Neuron (in vitro differentiated cells): Measurements from ENCODE around the gene ZNF865.

ENCODE experiments used
- H2AFZ ChIP-seq: one replicate; pipeline ENCODE4 v1.6.1; 2013; ENCODE audit warnings: low read depth, mild to moderate bottlenecking, inconsistent platforms, low read length, moderate library complexity
- H3K27me3 ChIP-seq: one replicate; pipeline ENCODE4 v1.6.1; 2013; ENCODE audit warnings: low read length; ENCODE audit not compliant: insufficient read depth
- H3K36me3 ChIP-seq: one replicate; pipeline ENCODE4 v1.6.1; 2013; ENCODE audit warnings: low read length; ENCODE audit not compliant: insufficient read depth
- H3K4me1 ChIP-seq: one replicate; pipeline ENCODE4 v1.6.1; 2013; ENCODE audit warnings: low read length; ENCODE audit not compliant: insufficient read depth
- H3K4me3 ChIP-seq: 2 replicates; pipeline ENCODE4 v1.5.1; 2013; ENCODE audit warnings: mild to moderate bottlenecking, low read length, moderate library complexity
- H3K9me3 ChIP-seq: one replicate; pipeline ENCODE4 v1.6.1; 2013; ENCODE audit warnings: low read length

The ZNF865 gene

DNA sequence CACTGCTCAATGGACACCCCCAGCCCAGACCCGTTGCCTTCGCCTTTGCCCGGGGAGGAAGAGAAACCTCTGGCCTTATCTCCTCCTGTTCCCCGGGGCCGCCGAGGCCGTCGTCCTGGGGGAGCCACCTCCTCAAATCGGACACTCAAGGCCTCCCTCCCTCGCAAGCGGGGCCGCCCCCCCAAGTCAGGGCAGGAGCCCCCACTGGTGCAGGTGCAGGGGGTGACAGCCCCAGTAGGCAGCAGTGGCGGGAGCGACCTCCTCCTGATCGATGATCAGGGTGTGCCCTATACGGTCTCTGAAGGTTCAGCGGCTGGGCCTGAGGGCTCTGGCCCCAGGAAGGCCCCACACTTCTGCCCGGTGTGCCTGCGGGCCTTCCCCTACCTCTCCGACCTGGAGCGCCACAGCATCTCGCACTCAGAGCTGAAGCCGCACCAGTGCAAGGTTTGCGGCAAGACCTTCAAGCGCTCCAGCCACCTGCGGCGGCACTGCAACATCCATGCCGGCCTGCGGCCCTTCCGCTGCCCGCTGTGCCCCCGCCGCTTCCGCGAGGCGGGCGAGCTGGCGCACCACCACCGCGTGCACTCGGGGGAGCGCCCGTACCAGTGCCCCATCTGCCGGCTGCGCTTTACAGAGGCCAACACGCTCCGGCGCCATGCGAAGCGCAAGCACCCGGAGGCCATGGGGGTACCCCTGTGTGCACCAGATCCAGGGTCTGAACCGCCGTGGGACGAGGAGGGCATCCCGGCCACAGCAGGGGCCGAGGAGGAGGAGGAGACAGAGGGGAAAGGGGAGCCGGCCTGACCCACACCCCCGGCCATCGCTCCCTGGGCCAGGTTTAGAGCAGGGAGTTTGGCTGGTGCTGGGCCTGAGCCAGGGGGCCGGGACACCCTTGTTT lies 3.1 kb upstream of the ZNF865 start:
- H2AFZ ChIP-seq, result no peak overlapping the region
- no peaks in the 10 kb centered on the region for H3K9me3 ChIP-seq
- peaks cover 24% of the 10 kb centered on the region for H3K4me1 ChIP-seq
- no peaks in the 10 kb centered on the region for H3K27me3 ChIP-seq
- no peak overlapping the region for H3K4me3 ChIP-seq
- peaks cover 9% of the 10 kb centered on the region for H3K36me3 ChIP-seq

DNA sequence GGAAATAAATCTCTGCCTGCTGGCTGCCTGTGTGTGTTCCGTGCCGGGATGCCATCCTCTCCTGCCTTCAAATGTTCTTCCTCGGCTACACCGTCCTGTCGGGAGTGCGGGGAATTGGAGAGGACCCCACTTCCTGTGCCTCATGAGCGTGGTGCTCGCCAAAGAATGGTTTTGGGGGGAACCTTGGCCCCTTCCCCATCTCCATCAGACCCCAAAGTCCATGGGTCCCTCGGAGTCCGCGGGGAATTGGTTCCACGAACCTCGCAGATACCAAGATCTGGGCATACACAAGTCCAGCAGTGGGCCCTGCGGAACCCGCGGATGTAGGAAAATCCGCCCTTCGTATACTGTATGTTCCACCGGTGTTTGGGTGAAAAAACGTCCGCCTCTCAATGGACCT lies 2.3 kb upstream of the ZNF865 start:
- no peaks in the 10 kb centered on the region for H3K27me3 ChIP-seq
- no peak overlapping the region for H3K4me3 ChIP-seq
- peaks cover 24% of the 10 kb centered on the region for H3K4me1 ChIP-seq
- H3K36me3 ChIP-seq, result peaks cover 11% of the 10 kb centered on the region
- H3K9me3 ChIP-seq, result no peaks in the 10 kb centered on the region
- no peak overlapping the region for H2AFZ ChIP-seq

DNA sequence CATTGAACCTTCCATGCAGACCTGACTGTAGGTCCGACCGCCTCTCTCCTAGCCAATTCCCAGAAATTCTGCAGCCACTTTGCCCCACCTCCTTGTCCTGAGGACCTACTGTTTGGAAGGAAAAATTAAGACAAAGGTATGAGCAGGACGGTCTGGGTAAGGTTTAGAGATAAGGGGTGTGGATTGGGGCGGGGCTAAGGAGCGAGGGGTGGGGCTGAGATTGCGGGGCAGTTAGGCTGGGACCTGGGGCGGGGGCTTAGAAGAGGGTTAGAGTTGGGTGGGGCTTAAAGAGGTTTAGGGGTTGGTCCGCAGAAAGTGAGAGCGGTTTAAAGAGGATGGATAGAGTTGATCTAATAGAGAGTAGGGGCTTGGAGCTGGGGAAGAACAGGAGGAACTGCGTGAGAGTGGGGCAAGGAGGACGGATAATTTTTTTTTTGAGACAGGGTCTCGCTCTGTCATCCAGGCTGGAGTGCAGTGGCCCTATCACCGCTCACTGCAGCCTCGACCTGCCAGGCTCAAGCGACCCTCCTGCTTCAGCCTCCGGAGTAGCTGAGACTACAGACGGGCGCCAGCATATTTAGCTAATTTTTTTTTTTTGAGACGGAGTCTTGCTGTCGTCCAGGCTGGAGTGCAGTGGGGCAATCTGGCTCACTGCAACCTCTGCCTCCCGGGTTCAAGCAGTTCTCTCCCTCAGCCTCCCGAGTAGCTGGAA lies 1.7 kb upstream of the ZNF865 start:
- Histone ChIP-seq H3K36me3 (peaks cover 11% of the 10 kb centered on the region), H3K9me3 (no peaks in the 10 kb centered on the region), H3K27me3 (no peaks in the 10 kb centered on the region), H2AFZ (no peak overlapping the region), H3K4me1 (peaks cover 21% of the 10 kb centered on the region), H3K4me3 (peak overlapping the region; percentile 10)

DNA sequence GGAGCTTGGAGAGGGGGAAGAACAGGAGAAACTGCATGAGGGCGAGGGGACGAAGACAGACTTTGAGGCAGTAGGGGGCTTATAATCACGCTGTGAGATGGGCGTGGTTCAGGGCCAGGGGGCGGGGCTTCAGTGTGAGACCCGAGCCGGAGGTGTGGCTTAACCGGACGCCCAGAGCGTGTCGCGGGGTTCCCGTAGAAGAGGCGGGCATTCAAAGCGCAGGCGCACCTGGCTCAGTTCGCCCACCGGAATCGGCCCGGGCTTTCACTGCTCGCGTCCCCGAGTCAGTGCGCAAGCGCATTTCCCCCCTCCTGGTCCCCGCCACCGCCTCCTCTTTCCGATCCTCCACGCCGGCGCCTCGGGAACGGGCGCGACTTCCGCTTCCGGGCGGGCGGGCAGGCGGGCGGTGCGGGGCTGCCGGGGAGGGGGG lies 225 bp upstream of the ZNF865 start:
- H3K4me1 ChIP-seq, result peaks cover 21% of the 10 kb centered on the region
- H3K4me3 ChIP-seq, result peak overlapping the region; percentile 91
- peaks cover 4% of the 10 kb centered on the region for H3K9me3 ChIP-seq
- no peaks in the 10 kb centered on the region for H3K27me3 ChIP-seq
- H2AFZ ChIP-seq, result no peak overlapping the region
- H3K36me3 ChIP-seq, result peaks cover 20% of the 10 kb centered on the region

DNA sequence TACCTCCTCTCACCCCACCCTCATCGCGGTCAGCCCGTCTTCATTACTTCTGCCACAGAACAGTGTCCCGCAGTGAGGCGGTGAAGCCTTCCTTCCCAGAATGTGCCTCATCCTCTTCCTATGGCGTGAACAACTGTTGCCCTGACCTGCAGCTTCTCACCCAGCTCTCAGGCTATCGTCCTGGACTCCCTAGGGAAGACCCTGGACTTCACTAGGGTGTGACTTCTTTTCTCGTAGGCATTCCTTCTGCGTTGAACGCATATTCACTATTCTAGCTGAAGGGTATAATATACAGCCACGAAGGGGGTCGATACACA lies 982 bp downstream of the ZNF865 start:
- Histone ChIP-seq H3K27me3 (no peaks in the 10 kb centered on the region), H3K4me1 (peaks cover 14% of the 10 kb centered on the region), H3K36me3 (peaks cover 23% of the 10 kb centered on the region), H3K4me3 (peak overlapping the region; percentile 91), H3K9me3 (peaks cover 4% of the 10 kb centered on the region), H2AFZ (no peak overlapping the region)

DNA sequence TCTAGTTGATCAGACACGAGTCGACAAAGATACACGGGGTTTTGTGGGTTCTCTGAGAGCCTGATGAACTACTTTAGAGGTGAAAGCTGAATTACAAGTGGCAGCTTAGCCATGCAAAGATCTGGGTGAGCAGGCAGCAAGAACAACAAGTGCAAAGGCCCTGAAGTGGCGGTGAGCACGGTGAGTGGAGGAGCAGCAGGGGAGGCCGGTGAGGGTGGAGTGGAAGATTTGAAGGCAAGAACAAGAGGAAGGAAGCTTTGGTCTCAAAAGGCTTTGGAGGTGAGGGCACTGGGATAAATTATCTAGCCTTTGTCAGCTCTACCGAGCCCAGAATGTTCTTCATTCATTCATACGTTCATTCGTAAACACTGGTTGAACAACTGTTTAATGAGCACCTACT lies 1.4 kb downstream of the ZNF865 start:
- Histone ChIP-seq H2AFZ (no peak overlapping the region), H3K27me3 (no peaks in the 10 kb centered on the region), H3K36me3 (peaks cover 25% of the 10 kb centered on the region), H3K9me3 (peaks cover 4% of the 10 kb centered on the region), H3K4me3 (peak overlapping the region; percentile 91), H3K4me1 (peaks cover 14% of the 10 kb centered on the region)

DNA sequence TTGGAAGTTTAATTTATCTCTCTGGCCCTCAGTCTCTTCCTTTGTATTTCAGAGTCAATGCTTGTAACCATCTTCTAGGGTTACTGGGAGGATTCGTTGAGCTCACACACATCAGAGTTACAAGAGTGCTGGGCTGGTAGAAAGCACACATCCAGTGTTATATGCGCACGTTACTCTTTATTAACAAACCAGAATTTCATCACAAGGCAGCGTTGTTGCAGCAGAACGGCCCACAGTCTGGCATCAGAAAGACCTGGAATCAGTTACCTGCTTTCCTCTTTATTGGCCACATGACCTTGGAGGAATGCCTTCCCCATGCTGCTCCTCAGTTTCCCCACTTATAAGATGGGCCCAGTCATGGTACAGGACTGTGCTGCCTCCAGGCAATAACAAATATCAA lies 3.9 kb downstream of the ZNF865 start:
- Histone ChIP-seq H3K27me3 (no peaks in the 10 kb centered on the region), H2AFZ (no peak overlapping the region), H3K36me3 (peaks cover 32% of the 10 kb centered on the region), H3K4me1 (peaks cover 14% of the 10 kb centered on the region), H3K4me3 (no peak overlapping the region), H3K9me3 (peaks cover 4% of the 10 kb centered on the region)

DNA sequence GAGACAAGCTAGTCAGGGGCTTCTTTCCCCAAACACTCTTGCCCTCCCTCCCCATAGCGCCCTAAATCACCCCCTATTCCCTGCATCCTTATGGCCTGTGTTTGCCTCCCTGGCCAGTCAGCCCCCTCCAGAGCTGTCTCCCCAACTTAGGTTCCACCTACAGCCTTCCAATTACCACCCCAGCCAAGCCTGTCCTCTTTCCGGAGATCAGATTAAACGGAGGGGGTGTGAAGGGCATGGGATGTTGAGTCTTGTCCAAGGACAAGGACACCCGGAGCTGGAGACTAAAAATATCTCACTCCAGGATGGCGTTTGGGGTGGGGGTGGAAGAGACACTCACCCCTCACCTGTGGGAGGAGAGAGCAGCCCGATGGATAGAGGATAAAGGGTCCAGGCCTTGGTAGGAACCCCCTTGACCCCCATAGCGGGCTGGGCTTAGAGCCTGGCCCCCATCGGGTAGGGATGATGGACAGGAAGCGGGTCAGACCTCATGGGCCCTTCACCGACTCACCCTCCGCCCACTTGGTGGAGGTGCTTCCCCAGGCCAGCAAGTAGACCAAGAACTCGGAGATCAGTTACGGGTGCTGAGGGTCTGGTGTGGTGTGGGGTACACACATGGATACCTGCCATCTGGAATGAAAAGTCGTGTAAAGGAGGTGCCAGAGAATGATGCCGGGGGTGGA lies 6.0 kb downstream of the ZNF865 start:
- Histone ChIP-seq H3K4me1 (peaks cover 5% of the 10 kb centered on the region), H3K4me3 (no peak overlapping the region), H2AFZ (no peak overlapping the region), H3K9me3 (peaks cover 6% of the 10 kb centered on the region), H3K36me3 (peaks cover 48% of the 10 kb centered on the region), H3K27me3 (no peaks in the 10 kb centered on the region)

DNA sequence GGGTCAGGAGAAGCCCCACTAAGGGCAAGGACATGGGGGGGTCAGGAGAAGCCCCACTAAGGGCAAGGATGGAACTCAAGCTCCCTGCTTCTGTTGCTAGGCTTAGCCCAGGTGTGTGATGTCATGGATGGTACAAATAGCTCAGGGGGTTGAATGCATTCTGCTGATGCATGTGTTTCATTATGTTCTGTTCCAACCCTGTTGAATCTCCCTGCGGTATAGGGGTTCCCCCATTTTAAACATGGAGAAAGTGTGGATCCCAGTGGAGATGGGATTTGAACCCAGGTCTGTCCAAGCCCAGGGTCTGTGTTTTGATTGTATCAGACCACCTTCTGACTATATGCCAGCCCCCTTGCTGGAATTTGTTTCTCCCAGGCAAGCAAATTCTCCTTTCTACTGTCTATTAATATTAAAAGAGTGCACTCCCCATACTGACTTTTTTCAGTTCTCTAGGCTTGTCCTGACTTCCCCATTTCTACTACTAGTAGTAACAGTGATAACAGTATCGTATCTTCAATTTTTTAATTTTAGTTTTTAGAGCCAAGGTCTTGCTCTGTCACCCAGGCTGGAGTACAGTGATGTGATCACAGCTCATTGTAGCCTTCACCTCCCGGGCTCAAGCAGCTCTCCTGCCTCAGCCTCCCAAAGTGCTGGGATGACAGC lies 6.7 kb downstream of the ZNF865 start:
- Histone ChIP-seq H3K9me3 (peaks cover 6% of the 10 kb centered on the region), H3K4me3 (no peak overlapping the region), H3K27me3 (no peaks in the 10 kb centered on the region), H3K4me1 (no peaks in the 10 kb centered on the region), H2AFZ (no peak overlapping the region), H3K36me3 (peaks cover 48% of the 10 kb centered on the region)

DNA sequence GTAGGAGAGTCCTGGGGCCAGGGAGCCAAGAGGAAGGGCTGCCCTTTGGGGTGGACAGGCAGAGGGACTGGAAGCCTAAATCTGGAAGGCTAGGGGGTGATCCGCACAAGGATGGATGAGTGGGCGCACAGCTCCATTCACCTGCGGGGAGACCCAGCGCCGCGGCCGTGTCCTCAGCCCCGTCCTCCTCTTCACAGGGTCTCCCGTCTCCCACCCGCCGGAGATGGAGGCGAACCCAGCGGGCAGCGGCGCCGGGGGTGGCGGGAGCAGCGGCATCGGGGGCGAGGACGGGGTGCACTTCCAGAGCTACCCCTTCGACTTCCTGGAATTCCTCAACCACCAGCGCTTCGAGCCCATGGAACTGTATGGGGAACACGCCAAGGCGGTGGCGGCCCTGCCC lies 7.9 kb downstream of the ZNF865 start:
- Histone ChIP-seq H2AFZ (no peak overlapping the region), H3K4me3 (no peak overlapping the region), H3K9me3 (peaks cover 6% of the 10 kb centered on the region), H3K4me1 (no peaks in the 10 kb centered on the region), H3K36me3 (peaks cover 46% of the 10 kb centered on the region), H3K27me3 (no peaks in the 10 kb centered on the region)

DNA sequence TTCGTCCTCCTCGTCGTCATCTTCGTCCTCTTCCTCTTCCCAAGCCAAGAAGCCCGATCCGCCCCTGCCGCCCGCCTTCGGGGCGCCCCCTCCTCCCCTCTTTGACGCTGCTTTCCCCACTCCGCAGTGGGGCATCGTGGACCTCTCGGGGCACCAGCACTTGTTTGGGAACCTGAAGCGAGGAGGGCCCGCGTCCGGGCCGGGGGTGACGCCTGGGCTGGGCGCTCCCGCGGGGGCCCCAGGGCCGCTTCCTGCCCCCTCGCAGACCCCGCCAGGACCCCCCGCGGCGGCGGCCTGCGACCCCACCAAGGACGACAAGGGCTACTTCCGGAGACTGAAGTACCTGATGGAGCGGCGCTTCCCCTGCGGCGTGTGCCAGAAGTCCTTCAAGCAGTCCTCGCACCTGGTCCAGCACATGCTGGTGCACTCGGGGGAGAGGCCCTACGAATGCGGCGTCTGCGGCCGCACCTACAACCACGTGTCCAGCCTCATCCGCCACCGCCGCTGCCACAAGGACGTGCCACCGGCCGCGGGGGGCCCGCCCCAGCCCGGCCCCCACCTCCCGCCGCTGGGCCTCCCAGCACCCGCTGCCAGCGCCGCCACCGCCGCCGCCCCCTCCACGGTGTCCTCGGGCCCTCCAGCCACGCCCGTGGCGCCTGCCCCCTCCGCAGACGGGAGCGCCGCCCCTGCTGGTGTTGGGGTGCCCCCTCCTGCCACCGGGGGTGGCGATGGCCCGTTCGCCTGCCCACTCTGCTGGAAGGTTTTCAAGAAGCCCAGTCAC lies 8.7 kb downstream of the ZNF865 start:
- no peak overlapping the region for H2AFZ ChIP-seq
- no peak overlapping the region for H3K4me3 ChIP-seq
- H3K36me3 ChIP-seq, result peaks cover 45% of the 10 kb centered on the region
- no peaks in the 10 kb centered on the region for H3K27me3 ChIP-seq
- no peaks in the 10 kb centered on the region for H3K4me1 ChIP-seq
- peaks cover 6% of the 10 kb centered on the region for H3K9me3 ChIP-seq

DNA sequence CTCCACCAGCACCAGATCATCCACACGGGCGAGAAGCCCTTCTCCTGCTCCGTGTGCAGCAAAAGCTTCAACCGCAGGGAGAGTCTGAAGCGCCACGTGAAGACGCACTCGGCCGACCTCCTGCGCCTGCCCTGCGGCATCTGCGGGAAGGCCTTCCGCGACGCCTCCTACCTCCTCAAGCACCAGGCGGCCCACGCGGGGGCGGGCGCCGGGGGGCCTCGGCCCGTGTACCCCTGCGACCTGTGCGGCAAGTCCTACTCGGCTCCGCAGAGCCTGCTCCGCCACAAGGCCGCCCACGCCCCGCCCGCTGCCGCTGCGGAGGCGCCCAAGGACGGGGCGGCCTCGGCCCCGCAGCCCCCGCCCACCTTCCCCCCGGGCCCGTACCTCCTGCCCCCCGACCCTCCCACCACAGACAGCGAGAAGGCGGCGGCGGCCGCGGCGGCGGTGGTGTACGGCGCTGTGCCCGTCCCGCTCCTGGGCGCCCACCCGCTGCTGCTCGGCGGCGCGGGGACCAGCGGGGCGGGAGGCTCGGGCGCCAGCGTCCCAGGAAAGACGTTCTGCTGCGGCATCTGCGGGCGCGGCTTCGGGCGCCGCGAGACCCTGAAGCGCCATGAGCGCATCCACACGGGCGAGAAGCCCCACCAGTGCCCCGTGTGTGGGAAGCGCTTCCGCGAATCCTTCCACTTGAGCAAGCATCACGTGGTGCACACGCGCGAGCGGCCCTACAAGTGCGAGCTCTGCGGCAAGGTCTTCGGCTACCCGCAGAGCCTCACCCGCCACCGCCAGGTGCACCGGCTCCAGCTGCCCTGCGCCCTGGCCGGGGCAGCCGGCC lies 9.5 kb downstream of the ZNF865 start:
- Histone ChIP-seq H3K9me3 (peaks cover 2% of the 10 kb centered on the region), H3K27me3 (no peaks in the 10 kb centered on the region), H3K4me3 (no peak overlapping the region), H2AFZ (no peak overlapping the region), H3K4me1 (no peaks in the 10 kb centered on the region), H3K36me3 (peaks cover 44% of the 10 kb centered on the region)
